ENCODE data around the gene SMARCAL1.

DNA sequence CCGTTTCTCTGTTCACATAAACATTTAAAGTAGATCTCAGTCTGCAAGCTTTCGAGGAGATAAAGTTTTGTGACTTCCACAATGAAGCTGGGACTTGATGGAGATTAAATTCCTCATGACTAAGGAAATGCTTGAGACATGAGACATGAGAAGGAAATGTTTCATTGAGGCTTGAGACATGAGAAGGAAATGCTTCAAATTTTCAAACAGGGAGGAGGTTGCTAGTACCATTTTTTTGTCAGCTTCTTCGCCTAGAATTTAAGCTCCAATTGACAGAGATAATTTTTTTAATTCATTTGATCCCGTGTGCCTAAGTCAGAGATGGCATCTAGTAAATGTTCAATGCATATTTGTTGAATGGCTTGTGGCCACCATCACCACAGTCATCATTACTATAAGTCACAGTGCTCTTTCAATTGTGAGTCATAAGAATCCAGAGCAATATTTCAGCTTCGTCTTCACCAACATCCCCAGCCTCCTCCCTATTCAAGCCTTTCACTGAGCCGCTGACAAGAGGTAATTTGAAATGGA, 39.5 kb upstream of the SMARCAL1 start:
- TF ChIP-seq POLR2AphosphoS5 (IDR thresholded peaks at IDR 0.05; ENCODE audit: low read depth, low read length): no peak
- no peak for TF ChIP-seq REST (IDR thresholded peaks at IDR 0.05; ENCODE audit: insufficient read depth in 1 of 2, low read depth in 2 of 2, low read length in 2 of 2)
- TF ChIP-seq SIN3A (IDR thresholded peaks at IDR 0.05; ENCODE audit: borderline replicate concordance, insufficient read depth, low read length): no peak
- no peak for TF ChIP-seq TAF1 (IDR thresholded peaks at IDR 0.05; ENCODE audit: borderline replicate concordance, insufficient read depth, low read length)

Measured in PFSK-1 (cell line).